Right lung (tissue), 5 donors: ENCODE data around the gene FBL. TPM values are rescaled to one million over a fixed set of nuclear protein-coding genes. Genes with fewer than 3 reads are reported as not detected.

ENCODE experiments used
- DNase-seq, 2 donors: peaks; one replicate each; pipeline ENCODE4 v3.0.0-alpha.2; 2013
- polyA plus RNA-seq, 5 donors: library from polyadenylated mRNA; unstranded; fragments of 120-200 nt; gene quantifications; one replicate each; pipeline versions ENCODE4 v1.2.1 to v1.2.3, GENCODE V29; 2013; ENCODE audit warnings: inconsistent platforms in 1 of 5, low replicate concordance in 1 of 5; ENCODE audit not compliant: insufficient read length in 5 of 5, insufficient read depth in 1 of 5

FBL gene
- polyA plus RNA-seq, 5 donors: 290 to 390 (median 350) TPM

- no peak for DNase-seq
Observed at GRCh38 chr19:39797083-39797482, 49.1 kb downstream of the FBL start.

DNA sequence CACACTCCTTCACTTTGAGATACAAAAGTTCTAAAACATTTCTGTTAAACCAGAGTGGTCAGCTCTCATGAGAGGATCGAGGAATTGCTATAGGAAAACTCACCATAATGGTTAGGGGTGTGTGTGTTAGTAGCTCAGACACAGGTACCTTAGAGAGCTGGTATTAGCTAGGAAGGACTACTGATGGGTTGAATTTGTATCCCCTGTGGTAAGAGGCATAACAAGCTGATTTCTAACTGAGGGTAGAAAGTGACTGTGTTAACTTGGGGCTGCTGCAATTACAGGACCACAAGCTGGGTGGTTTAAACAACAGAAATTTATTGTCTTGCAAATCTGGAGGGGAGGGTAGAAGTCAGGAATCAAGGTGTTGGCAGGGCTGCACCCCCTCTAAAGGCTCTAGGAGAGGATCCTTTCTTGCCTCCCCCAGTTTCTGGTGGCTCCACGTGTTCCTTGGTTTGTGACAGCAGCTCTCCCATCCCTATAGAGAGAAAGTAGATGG, 50.1 kb downstream of the FBL start:
- DNase-seq: no peak

DNA sequence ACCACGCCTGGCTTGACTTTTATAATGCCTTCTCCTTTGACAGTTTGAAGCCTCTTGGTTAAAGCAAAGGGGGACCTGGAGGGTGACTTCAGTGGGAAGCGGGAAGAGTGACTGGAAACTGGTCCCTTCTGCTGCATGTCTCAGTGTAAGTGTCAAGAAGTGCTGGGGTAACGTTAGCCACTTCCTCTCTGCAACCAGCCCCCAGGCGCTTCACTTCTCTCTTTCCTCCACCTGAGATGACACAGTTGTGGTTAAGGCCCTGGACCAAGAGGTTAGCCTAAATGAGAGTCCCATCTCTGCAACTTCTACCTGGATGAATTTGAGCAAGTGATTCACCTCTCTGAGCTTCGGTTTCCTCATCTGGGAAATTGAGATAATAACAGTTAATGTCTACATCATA, 51.2 kb downstream of the FBL start:
- DNase-seq: no peak

DNA sequence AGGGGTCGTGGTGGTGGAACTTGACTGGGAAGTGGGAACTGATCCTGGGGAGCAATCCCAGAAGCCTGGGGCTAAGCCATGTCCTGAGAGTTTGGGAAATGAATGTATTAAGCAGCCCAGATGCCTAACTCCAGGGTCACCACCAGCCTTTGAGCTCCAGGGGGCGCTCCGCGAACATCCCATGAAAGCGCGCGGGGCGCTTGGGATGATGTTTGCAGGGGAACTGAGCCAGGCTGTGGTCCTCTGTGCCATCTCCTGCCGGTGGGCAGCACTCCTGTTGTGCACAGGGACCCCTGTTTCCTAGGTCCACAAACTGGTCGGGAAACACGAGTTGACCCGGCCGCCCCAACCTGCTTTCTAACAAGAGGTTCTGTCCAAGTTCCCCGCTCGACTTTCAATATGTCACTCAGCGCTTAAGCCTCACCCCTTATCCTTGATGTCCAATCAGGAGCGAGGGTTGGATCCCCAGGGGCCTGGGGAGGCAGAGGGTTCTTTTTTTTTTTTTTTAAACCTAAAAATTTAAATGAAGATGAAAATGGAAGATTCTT, 53.1 kb downstream of the FBL start:
- DNase-seq: peak; percentile 57 to 64

DNA sequence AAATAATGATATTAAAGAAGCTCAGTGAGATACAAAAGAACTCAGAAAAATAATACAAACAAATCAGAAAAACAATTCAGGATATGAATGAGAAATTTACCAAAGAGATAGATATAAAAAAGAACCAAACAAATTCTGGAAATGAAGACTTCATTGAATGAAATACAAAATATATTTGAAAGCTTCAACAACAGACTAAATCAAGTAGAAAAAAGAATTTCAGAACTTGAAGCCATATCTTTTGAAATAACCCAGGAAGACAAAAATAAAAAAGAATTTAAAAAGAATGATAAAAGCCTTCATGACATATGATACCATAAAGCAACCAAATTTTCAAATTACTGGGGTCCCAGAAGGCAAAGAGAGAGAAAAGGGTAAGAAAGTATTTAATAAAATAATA, 57.9 kb downstream of the FBL start:
- DNase-seq: no peak

Other genes with a start within 250 kb of the FBL start
- not detected for gene LGALS13, start 243.9 kb downstream of the FBL start, polyA plus RNA-seq
- gene LGALS16, start 190.5 kb downstream of the FBL start, polyA plus RNA-seq: not detected
- gene LGALS14, start 141.9 kb downstream of the FBL start, polyA plus RNA-seq: under 1 TPM in 1 of 5 donors, not detected in 4; 0.37 TPM
- gene CLC, start 108.3 kb downstream of the FBL start, polyA plus RNA-seq: 1 to 10 TPM; 1.2 to 3.1 (median 1.4) TPM
- gene LEUTX, start 67.5 kb downstream of the FBL start, polyA plus RNA-seq: not detected
- 10 to 100 TPM; 23.8 to 30.9 (median 25.3) TPM for gene DYRK1B, start 12.2 kb downstream of the FBL start, polyA plus RNA-seq
- 10 to 100 TPM in 2 of 5 donors, 1 to 10 TPM in 3; 5.6 to 15.3 (median 8.2) TPM for gene FCGBP, start 88.3 kb upstream of the FBL start, polyA plus RNA-seq
- gene PSMC4, start 124.8 kb upstream of the FBL start, polyA plus RNA-seq: 10 to 100 TPM; 49.7 to 72.4 (median 52.7) TPM
- 10 to 100 TPM in 1 of 5 donors, 1 to 10 TPM in 4; 4.9 to 11.4 (median 8.2) TPM for gene ZNF546, start 150.7 kb upstream of the FBL start, polyA plus RNA-seq
- gene ZNF780B, start 209.9 kb upstream of the FBL start, polyA plus RNA-seq: 10 to 100 TPM; 15.5 to 40.6 (median 34.7) TPM
- 10 to 100 TPM; 11.3 to 17.7 (median 16.4) TPM for gene ZNF780A, start 244.6 kb upstream of the FBL start, polyA plus RNA-seq